GM10847 (cell line): ENCODE data around the gene CCR8.

ENCODE experiments used
- POLR2A ChIP-seq: IDR thresholded peaks from 2 replicates; pipeline ENCODE4 v1.6.1; 2011; ENCODE audit not compliant: insufficient read length; ENCODE audit errors: extremely low read depth

CCR8 gene

GRCh38 chr3:39294446-39295183 is 34.9 kb upstream of the CCR8 start:
- no peak for TF ChIP-seq POLR2A

- no peak for TF ChIP-seq POLR2A
Observed at GRCh38 chr3:39295184-39295775, 34.2 kb upstream of the CCR8 start.

GRCh38 chr3:39296197-39297077 is 33.1 kb upstream of the CCR8 start:
- no peak for TF ChIP-seq POLR2A

- TF ChIP-seq POLR2A = no peak
Observed at GRCh38 chr3:39299279-39299678, 30.2 kb upstream of the CCR8 start.

- no peak for TF ChIP-seq POLR2A
Observed at GRCh38 chr3:39302178-39302577, 27.3 kb upstream of the CCR8 start.

GRCh38 chr3:39313289-39313688 is 16.2 kb upstream of the CCR8 start:
- no peak for TF ChIP-seq POLR2A

- TF ChIP-seq POLR2A = no peak
Observed at GRCh38 chr3:39315420-39315819, 14.1 kb upstream of the CCR8 start.

- no peak for TF ChIP-seq POLR2A
Observed at GRCh38 chr3:39317571-39318169, 11.8 kb upstream of the CCR8 start.

- no peak for TF ChIP-seq POLR2A
Observed at GRCh38 chr3:39318301-39318700, 11.2 kb upstream of the CCR8 start.

GRCh38 chr3:39319249-39319648 is 10.3 kb upstream of the CCR8 start:
- no peak for TF ChIP-seq POLR2A

- TF ChIP-seq POLR2A = no peak
Observed at GRCh38 chr3:39322936-39323335, 6.6 kb upstream of the CCR8 start.

GRCh38 chr3:39323494-39323893 is 6.0 kb upstream of the CCR8 start:
- TF ChIP-seq POLR2A = no peak

GRCh38 chr3:39325236-39325635 is 4.3 kb upstream of the CCR8 start:
- TF ChIP-seq POLR2A = no peak

GRCh38 chr3:39327053-39327745 is 2.3 kb upstream of the CCR8 start:
- no peak for TF ChIP-seq POLR2A
